ENCODE data around the gene PSMA6.
"Not testable (repeated sequence)": the region's sequence is repeated elsewhere in the genome, so short reads cannot be mapped to it uniquely, and the experiment has no call there.

GRCh38 chr14:35355235-35355634 is 63.1 kb downstream of the PSMA6 start:
- TF ChIP-seq CTCF (conservative IDR thresholded peaks at IDR 0.05; ENCODE audit: low read depth in 2 of 2); CREB1 (CRISPR knock-in tag; IDR thresholded peaks at IDR 0.05; ENCODE audit: low read depth); POLR2AphosphoS5 (IDR thresholded peaks at IDR 0.05; ENCODE audit: low read depth); ZNF462 (CRISPR knock-in tag; IDR thresholded peaks at IDR 0.05); EZH2phosphoT487 (IDR thresholded peaks at IDR 0.05; ENCODE audit: unreplicated experiment); REST (IDR thresholded peaks at IDR 0.05; ENCODE audit: unreplicated experiment); ZNF331 (CRISPR knock-in tag; IDR thresholded peaks at IDR 0.05; ENCODE audit: low read depth); EZH2 (IDR thresholded peaks at IDR 0.05; ENCODE audit: low read depth, unreplicated experiment); STAT1 (IDR thresholded peaks at IDR 0.05; ENCODE audit: unreplicated experiment); NANOG (IDR thresholded peaks at IDR 0.05; ENCODE audit: borderline replicate concordance): not testable (repeated sequence)

All from GM23338 (cell line).